Measurements from ENCODE around the gene PEDS1. TPM values are rescaled to one million over a fixed set of nuclear protein-coding genes. Genes with fewer than 3 reads are reported as not detected.
A peak's percentile ranks its signal among the peaks of the same experiment; 100 is the strongest.

Gene PEDS1
- total RNA-seq, 1 donor from 2014 or later, result 25.5 TPM

GRCh38 chr20:50175938-50176933 is 22.7 kb upstream of the PEDS1 start:
- Histone ChIP-seq H3K27me3 (no peaks in the 10 kb centered on the region), H3K4me3 (no peak overlapping the region), H3K9me3 (no peaks in the 10 kb centered on the region), H3K4me1 (peaks cover 15% of the 10 kb centered on the region), H3K27ac (no peak overlapping the region), H3K36me3 (no peaks in the 10 kb centered on the region)
- no peak for DNase-seq (ENCODE audit: extremely low spot score in 2 of 2)
- TF ChIP-seq CTCF (IDR thresholded peaks at IDR 0.05), result no peak
- no peak for TF ChIP-seq POLR2A (IDR thresholded peaks at IDR 0.05)
- TF ChIP-seq POLR2AphosphoS5 (IDR thresholded peaks at IDR 0.05; ENCODE audit: insufficient read depth in 1 of 2, low read depth in 1 of 2), result no peak
- intact Hi-C loops (cut with DNase I), result no loop called here

- TF ChIP-seq POLR2A (IDR thresholded peaks at IDR 0.05) (no peak), CTCF (IDR thresholded peaks at IDR 0.05) (no peak), POLR2AphosphoS5 (IDR thresholded peaks at IDR 0.05; ENCODE audit: insufficient read depth in 1 of 2, low read depth in 1 of 2) (no peak)
- Histone ChIP-seq H3K4me3 (no peak overlapping the region), H3K4me1 (peaks cover 15% of the 10 kb centered on the region), H3K27ac (no peak overlapping the region), H3K36me3 (no peaks in the 10 kb centered on the region), H3K27me3 (no peaks in the 10 kb centered on the region), H3K9me3 (no peaks in the 10 kb centered on the region)
- intact Hi-C loops (cut with DNase I), result no loop called here
- no peak for DNase-seq (ENCODE audit: extremely low spot score in 2 of 2)
Measured at GRCh38 chr20:50174456-50174855, 20.9 kb upstream of the PEDS1 start.

- DNase-seq (ENCODE audit: extremely low spot score in 2 of 2), result peak in 1 of 2 donors; percentile 87
- TF ChIP-seq CTCF (IDR thresholded peaks at IDR 0.05) (no peak), POLR2A (IDR thresholded peaks at IDR 0.05) (peak in 1 of 2 donors; percentile 38), POLR2AphosphoS5 (IDR thresholded peaks at IDR 0.05; ENCODE audit: insufficient read depth in 1 of 2, low read depth in 1 of 2) (peak; percentile 34 to 79)
- Histone ChIP-seq H3K27me3 (no peaks in the 10 kb centered on the region), H3K9me3 (no peaks in the 10 kb centered on the region), H3K36me3 (no peaks in the 10 kb centered on the region), H3K4me1 (peaks cover 15% of the 10 kb centered on the region), H3K27ac (peak overlapping the region; percentile 75), H3K4me3 (peak overlapping the region; percentile 49 to 62)
- intact Hi-C loops (cut with DNase I), result no loop called here
Measured at GRCh38 chr20:50172347-50173013, 19.0 kb upstream of the PEDS1 start.

- H3K9me3 ChIP-seq, result no peaks in the 10 kb centered on the region
- H3K27ac ChIP-seq, result no peak overlapping the region
- TF ChIP-seq CTCF (IDR thresholded peaks at IDR 0.05), result no peak
- TF ChIP-seq POLR2AphosphoS5 (IDR thresholded peaks at IDR 0.05; ENCODE audit: insufficient read depth in 1 of 2, low read depth in 1 of 2), result no peak
- no peak for TF ChIP-seq POLR2A (IDR thresholded peaks at IDR 0.05)
- intact Hi-C loops (cut with DNase I), result no loop called here
- no peak overlapping the region for H3K4me3 ChIP-seq
- H3K27me3 ChIP-seq, result no peaks in the 10 kb centered on the region
- no peak for DNase-seq (ENCODE audit: extremely low spot score in 2 of 2)
- H3K36me3 ChIP-seq, result no peaks in the 10 kb centered on the region
- H3K4me1 ChIP-seq, result peaks cover 28% of the 10 kb centered on the region
Measured at GRCh38 chr20:50170549-50171220, 17.2 kb upstream of the PEDS1 start.

Measured in vagina (tissue), 2 donors.